Caki2 (cell line): ENCODE results near the gene PRDM1. TPM values are rescaled to one million over a fixed set of nuclear protein-coding genes. Genes with fewer than 3 reads are reported as not detected.

Source experiments
- DNase-seq: peaks from one replicate; pipeline ENCODE4 v3.0.0-alpha.2; 2015; ENCODE audit warnings: low read depth
- in situ Hi-C: cut with HindIII; loops from 2 replicates; pipeline ENCODE4 v1.10.0; 2016; ENCODE audit warnings: low sequenced_read_pairs, low pct_unique_long_range_greater_than_20kb, mixed read lengths
- total RNA-seq: library from RNA; depleted of rRNA; stranded (reverse); fragments of >200 nt; shearing (Covaris generic); gene quantifications from 2 replicates; pipeline ENCODE4 v1.2.3, GENCODE V29; 2014; ENCODE audit warnings: low replicate concordance

PRDM1 gene
- total RNA-seq, 1 experiment from 2014 or later, result 0.37 TPM

DNA sequence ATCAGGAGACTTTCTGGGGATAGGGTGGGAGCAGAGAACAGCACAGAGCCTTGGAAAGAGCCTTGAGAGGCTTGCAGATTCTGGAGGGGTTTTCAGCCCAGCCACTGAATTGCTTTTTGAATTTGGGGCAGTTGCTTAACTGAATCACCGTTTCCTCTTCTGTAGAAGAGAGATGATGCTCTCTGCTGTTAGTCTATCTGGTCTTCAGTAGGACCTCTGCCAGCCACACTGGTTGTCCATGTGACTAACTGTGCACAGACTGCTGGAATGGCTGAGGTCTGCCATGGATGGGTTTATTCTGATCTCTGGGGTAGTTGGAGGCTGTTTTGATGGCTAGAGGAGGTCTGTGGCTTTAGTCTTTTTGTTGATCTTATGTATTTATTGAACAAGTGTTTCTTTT lies 21.4 kb upstream of the PRDM1 start:
- DNase-seq, result no peak
- in situ Hi-C loops, result no loop called here

DNA sequence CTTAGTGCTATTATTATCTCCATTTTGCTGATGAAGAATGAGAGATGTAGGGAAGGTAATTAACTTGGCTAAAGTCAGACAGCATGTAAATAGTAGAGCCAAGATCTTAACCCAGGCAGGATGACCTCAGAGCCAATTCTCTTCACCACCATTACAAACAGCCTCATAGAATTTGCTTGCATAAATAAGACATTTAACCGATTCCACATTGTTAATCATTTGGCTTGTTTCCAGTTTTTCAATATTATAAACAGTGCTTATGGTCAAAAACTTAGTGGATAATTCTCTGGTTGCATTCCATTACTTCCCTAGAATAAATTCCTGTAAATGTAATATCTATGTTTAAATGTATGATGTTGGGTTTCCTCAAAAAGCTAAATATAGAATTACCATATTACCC lies 19.1 kb upstream of the PRDM1 start:
- in situ Hi-C loops, result no loop called here
- DNase-seq, result no peak

DNA sequence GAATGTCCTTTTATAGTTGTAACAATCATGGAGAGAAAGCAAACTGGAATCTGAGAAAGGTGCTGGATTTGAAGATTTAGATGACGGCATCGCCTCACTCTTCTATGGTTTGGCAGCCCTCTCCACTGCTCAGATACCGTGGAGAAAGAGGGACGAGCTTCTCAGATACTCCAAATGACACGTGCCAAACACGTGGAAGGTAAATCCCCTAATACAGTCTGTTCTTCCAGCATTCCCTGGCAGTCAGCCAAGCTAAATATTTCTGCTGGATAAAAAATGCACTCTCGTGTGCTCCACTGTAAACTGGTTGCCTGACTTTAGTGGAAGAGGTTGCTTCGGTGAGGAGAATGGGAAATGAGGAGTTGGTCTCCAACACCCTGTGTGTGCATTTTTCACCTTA lies 16.7 kb upstream of the PRDM1 start:
- in situ Hi-C loops, result no loop called here
- DNase-seq, result peak; percentile 91

DNA sequence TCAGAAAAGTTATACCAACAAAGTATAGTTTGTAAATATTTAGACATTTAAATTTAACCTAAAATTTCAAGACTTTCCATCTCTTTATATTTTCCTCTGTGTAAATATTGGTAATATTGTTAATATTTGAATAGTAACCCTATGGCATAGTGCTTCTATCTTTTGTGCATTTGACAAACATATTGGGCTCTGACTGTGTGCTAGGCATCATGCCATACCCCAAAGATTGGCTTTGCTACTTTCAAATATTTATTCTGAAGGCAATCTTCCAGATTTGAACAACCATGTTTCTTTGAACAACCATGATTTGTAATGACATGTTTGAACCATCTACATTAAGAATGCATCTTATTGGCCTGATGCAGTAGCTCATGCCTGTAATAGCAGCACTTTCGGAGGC lies 15.5 kb upstream of the PRDM1 start:
- in situ Hi-C loops, result no loop called here
- no peak for DNase-seq

DNA sequence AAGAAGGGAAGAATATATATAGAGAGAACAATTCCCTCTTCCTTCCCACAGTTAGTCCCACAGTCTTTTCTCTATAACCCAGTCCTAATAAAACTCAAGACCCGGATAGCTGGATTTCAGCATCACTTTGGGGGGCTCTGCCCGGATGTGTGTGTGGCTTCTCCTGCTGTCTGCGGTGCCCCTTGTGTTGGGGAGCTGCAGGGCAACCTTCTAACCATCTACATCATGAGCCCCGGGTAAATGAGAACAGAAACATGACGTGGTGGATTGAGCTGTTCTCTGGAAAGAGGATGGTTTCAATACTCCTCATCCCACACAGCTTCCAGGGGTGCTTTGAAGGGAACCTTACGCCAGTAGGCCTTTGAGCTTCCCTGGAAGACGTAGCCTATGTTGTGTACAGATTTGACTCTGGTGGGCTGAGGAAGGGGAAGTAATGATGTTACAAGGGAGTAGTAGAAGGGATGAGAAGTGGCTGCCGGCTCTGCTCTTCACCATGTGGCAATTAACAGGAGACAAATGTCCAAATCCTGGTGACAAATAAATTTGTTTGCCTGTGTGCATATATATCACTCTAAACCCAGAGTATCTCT lies 13.5 kb upstream of the PRDM1 start:
- DNase-seq, result no peak
- in situ Hi-C loops, result no loop called here

DNA sequence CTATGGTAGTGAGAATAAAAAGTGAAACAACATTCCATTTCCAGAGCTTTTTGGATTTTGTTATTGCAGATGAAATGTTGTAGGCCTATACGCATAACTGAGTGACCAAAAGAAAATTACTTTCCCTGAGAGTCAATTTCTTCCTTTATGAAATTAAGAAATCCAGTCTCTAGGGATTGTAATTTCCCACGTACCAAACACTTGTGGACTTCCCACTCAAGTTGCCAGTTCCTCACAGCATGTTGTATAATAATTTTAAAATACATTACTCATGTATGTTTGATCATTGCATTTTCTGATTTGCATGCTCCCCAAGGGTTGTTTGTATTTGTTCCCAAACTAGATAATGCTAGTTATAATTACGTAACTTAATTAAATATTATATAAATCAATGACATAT lies 12.0 kb upstream of the PRDM1 start:
- no peak for DNase-seq
- in situ Hi-C loops, result no loop called here

DNA sequence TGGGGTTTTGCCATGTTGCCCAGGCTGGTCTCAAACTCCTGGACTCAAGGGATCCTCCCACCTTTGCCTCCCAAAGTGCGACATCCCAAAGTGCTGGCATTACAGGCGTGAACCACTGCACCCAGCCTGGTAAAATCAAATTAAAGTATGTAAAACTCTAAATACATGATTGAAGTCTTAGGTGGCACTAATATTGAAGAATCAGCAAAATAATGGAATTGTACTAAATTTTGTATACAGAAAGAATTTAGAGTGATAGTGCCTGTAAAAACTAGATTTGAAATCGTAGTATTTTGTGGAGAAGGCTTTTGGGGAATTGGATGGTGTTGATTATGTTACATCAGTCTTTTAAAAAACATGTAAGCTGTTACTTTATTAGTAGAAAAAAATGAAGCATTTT lies 10.0 kb upstream of the PRDM1 start:
- in situ Hi-C loops, result no loop called here
- DNase-seq, result no peak

DNA sequence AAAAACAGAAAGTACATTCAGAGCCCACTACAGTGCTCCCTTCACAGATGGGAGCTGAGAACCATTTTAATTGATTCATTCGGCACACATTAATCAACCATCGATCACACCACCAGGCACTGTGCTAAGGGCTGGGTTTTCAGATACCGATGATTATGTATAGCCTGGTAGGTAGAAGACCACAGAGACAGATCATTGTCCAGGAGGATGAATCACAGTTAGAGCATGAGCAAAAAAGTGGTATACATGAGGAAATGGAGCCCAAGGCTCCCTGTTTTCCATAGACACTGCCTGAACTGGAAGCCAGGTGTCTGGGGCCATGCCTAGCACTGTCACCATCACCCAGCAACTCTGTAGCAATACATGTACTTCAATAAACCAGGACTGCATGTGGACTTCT lies 9.0 kb upstream of the PRDM1 start:
- in situ Hi-C loops, result no loop called here
- no peak for DNase-seq

DNA sequence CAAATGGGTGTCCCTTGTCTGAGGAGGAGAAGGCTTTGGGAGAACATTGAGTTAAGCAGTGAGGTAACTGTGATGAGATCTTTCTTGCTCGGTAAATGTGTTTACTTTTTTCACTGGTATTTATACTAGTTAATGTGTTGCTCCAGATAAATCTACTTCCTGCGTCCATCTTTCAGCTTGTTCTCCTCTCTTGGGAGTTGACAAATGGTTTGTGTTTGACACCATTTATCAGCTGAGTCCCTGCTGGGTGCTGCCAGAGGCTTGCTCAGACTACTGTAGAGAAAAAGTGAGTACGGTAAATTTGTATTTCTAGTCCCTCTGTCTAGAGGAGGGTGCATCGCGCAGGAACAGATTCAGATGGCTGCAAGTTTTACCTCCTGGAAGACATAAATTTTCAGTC lies 8.3 kb upstream of the PRDM1 start:
- in situ Hi-C loops, result no loop called here
- DNase-seq, result no peak

DNA sequence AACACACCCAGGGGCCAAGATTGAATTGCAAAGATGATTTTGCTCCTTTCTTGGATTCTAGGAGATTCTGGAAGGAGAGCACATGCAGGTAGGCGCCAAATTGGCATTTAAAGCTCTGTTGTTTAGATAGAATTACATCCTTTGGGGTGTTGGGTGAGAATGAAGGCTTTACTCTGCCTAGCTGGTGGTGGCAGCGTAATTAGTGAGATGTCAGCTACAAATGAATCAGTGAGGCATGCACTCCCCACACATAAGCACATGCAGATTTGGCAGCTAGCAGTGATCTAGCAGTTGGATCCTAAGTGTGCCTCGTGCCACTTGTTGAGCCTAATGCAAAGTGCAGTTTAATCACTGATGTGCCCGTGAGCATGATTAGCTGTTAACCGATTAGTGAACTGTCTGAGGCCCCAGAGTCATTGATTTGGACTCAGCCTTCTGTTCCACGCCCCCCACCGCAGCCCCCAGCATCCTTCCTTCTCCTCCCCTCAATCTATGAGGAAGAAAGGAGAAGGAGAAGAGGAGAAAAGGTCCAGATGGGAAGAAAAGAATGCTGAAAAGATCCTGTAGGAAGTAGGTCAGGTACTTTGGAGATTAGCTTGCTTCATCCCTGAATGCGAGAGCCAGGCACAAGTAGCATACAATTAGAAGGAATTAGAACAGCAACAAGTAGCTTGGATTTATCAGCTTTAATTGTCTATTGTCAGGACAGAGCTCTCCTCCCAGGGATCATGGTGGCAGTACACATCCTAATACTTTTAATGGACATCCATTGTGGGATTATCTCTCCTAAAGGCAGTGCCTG lies 6.0 kb upstream of the PRDM1 start:
- DNase-seq, result no peak
- in situ Hi-C loops, result no loop called here

DNA sequence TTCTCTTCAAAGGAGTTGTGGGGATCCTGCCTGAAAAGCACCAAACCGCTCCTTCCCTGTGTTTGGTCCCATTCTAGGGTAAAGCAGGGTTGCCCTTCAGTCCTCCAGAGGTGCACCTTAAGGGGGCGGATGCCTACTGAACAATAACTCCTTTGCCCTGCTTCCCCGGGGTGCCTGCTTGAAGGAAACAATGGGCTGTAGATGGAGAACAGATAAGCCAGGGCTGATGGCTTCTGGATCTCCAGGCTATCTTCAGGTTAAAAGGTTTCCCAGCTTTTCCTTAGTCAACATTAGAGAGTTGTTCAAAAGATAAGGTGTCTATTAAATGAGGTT lies 5.4 kb upstream of the PRDM1 start:
- in situ Hi-C loops, result no loop called here
- no peak for DNase-seq

DNA sequence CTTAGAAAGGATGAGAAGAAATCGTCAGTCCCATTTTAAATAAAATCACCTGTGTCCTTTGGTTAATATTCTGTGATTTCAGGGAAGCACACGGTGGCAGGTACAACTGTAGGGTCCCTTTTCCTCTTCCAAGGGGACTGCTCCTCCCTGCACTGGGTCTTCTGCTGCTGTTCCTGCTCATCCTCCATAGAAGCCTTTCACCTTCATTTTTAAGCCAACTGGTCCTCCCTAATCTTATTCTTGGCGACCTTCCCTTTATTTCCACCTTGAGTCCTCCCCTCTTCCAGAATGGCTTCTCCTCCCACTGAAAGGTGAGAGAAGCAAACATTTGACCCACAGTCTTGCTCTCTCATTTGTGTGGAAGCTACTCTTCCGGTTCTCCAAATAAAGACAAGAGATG lies 4.4 kb upstream of the PRDM1 start:
- no peak for DNase-seq

DNA sequence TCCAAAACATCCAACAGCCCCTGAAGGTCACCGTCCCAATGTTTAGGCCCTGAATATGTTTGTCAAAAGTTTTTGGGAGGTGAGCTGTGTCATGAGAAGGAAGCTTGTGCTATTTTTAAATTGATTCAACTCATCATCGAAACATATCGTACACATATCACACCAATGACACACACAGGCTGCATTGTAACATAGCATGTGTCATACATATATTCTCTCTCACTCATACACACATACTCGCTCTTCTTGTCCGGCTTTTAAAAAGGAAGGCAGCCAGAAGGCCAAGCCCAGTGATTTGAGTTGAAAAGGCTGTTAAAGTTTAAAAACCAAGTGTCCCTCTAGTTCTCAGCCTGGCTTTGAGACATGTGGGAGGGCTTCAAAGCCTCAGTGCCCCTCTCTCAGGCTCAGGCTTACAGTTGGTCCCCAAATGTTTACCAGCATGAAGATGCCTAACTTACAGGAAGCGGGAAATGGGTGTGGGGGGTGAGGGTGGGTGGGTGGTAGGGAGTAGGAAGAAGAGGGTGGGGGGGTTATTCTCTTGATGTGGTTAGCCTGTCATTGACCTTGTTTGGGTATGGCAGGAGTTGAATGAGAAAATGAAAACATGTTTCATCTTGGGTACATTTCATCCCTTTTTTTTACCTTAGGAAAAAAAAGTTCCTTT lies 3.3 kb upstream of the PRDM1 start:
- in situ Hi-C loops, result no loop called here
- DNase-seq, result no peak

More for the DNA sequence above, 4.4 kb upstream of the PRDM1 start:
- in situ Hi-C loops, result no loop called here

DNA sequence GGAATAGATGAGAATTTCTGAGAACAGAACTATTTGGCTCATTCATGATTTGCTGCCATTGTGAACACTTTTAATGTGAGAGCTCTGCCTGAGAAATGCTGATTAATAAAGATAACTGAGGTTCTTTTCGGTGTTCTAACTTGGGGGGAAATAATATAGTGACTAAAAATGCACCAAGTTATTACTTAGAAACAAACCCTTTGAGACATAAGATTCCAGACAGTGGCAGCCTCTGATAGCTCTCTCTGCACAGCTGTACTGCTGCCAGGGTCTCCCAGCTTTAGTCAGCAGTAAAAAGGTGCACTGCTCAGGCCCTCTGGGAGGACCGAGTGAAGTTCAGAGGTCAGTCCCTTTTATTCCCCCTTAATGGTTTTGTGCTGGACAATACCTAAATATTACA lies 2.5 kb upstream of the PRDM1 start:
- in situ Hi-C loops, result no loop called here
- no peak for DNase-seq

DNA sequence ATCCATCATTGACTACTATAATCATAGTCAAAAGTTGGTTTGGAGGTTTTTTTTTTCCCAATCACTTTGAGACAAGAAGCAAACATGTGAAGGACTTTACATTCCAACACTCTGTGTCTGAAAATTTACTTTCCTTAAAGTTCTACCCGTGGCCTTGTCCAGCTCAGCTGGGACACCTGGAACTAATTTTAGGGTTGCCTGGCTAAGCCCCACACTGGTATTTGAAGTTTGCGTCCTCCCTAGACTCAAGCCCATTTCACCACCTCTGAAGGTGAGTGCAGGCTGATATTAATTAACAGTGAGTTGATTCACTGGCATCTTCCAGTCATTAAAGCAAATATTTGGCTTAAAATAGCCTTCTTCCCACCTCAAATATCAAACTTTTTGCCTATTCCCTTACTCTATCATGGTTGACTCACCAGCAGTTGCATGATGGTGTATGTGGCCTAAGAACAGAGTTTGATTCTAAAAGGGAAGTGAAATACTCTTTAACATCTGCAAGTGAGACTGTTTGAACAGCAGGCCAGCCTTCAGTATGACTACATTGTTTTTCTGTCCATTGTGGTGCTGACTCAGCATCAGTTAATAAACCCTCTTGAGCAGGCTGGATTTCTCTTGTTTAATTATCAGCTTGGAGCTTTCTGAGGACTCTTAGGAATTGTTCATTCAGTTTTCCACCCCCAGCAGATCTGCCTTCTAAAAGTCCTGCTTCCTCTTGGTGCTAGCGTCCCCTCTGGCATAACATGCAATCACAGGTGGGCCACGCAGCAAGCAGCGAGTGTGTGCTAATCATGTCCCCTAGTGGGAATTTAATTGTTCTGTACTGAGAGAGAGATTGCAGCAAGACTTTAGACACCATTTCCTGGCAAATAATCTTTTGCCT lies 1.8 kb upstream of the PRDM1 start:
- in situ Hi-C loops, result no loop called here
- DNase-seq, result peak; percentile 90

DNA sequence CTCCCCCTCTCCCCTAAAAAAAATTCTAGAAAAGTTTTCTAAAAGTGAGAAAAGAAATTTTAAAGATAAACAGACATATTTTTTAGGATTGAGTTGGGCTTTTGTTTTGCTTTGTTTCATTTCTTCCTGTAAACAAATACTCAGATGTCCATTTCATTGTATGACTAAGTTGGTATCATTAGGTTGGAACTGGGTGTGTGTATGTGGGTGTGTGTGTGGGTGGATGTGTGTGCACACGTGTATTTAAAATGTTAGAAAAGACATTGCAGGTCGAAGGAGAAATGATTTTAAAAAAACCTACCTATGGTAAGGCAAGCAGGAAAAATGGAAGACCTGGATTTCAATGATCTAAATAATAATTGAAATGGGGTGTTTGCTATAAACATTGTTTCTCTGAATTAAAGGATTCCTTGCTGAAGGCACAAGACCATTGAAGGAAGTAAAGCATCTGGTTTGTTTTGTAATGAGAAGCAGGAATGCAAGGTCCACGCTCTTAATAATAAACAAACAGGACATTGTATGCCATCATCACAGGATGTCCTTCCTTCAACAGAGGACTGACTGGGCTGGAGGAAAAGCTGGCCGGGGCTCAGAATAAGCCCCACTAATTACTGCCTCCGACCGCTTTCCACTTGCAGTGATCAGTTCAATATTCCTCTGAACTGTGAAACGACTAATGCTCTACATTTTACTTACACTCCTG lies 996 bp upstream of the PRDM1 start:
- peak; percentile 27 for DNase-seq
- in situ Hi-C loops, result no loop called here

DNA sequence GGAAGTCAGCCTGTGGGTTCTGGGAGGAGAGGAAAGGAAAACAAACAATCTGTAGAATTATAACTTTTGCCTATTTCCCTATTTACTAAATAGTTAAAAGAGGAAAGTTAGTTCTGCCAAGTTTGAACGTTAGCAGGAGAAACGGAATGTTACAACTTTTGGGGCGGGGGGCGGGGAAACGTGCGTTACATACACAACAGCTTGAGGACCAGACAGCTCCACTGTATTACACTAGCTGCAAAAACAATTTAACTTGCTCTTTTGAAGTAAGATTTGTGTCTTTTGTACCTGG lies 498 bp upstream of the PRDM1 start:
- DNase-seq, result no peak
- in situ Hi-C loops, result no loop called here

DNA sequence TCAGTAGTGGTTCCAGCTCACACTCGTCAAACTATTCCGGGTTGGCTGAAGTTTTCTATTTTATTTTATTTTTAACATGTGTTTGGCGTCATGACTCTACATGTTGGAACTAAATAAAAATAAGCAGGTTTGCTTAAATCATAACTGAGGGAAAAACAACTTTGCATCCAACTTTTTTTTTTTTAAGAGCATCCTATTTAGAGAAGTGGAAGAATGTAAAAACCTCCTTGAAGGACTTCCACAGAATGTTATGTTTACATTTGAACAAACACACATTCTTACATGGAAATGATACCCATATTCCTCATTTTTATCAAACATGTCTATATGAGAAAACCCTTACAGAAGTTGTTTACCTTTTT lies 659 bp downstream of the PRDM1 start:
- no peak for DNase-seq
- in situ Hi-C loops, result no loop called here
